SK-N-MC (cell line): Measurements from ENCODE around the gene APBB1.
"Not testable (repeated sequence)": the region's sequence is repeated elsewhere in the genome, so short reads cannot be mapped to it uniquely, and the experiment has no call there.

Experiments
- DNase-seq: peaks from one replicate; pipeline ENCODE4 v3.0.0-alpha.2; 2011; ENCODE audit warnings: low read depth, low spot score
- H3K27ac ChIP-seq: fragments of 200-600 bp; sonication (generic); 2 replicates; pipeline ENCODE4 v1.5.1; 2016; ENCODE audit warnings: mixed run types
- H3K36me3 ChIP-seq: fragments of 200-600 bp; sonication (generic); 2 replicates; pipeline ENCODE4 v1.6.1; 2017; ENCODE audit warnings: antibody characterized with exemption, low read length, mixed read lengths; ENCODE audit not compliant: insufficient read depth
- H3K4me3 ChIP-seq: fragments of 200-600 bp; sonication (generic); 2 replicates; pipeline ENCODE4 v1.5.1; 2016
- H3K9ac ChIP-seq: fragments of 200-600 bp; sonication (generic); 2 replicates; pipeline ENCODE4 v1.8.0; 2017; ENCODE audit warnings: mixed run types, mixed read lengths; ENCODE audit not compliant: insufficient read length
- H3K9me3 ChIP-seq: fragments of 200-600 bp; sonication (generic); 2 replicates; pipeline ENCODE4 v1.6.1; 2017; ENCODE audit warnings: low read depth, mild to moderate bottlenecking, antibody characterized with exemption, low read length, moderate library complexity, mixed read lengths
- EZH2 ChIP-seq: fragments of 200-600 bp; sonication (generic); IDR thresholded peaks from one replicate; pipeline ENCODE4 v1.6.1; 2017; ENCODE audit warnings: antibody characterized with exemption
- FOXP2 ChIP-seq: optimal IDR thresholded peaks from 2 replicates; pipeline ENCODE3; 2011; ENCODE audit warnings: mild to moderate bottlenecking, moderate library complexity; ENCODE audit not compliant: insufficient read depth; ENCODE audit errors: extremely low read length, control extremely low read depth
- POLR2AphosphoS5 ChIP-seq: IDR thresholded peaks from 2 replicates; pipeline ENCODE4 v1.6.1; 2012; ENCODE audit warnings: mild to moderate bottlenecking, low read depth, low read length, borderline replicate concordance

The APBB1 gene

DNA sequence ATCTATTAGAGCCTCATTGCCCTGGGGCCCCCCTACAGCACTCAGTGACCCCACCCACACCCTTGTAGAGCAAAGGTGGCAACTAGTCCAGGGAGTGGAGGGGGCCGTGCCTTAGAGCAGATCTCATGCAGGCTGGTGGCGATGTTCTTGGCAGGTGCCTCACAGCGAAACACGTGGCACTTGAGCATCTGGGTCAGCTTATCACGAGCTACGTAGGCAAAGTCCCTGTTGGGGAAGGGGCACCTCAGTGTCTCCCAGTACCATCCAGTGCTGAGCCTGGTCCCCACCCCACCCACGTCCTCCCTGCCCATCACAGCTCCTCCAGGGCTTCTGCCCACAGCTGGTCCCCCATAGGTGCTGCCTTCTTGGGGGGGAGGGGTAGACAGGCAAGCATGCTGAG lies 17.4 kb downstream of the APBB1 start:
- TF ChIP-seq FOXP2 (no peak), EZH2 (no peak), POLR2AphosphoS5 (no peak)
- Histone ChIP-seq H3K27ac (no peak overlapping the region), H3K9me3 (no peaks in the 10 kb centered on the region), H3K4me3 (no peak overlapping the region), H3K36me3 (peaks cover 7% of the 10 kb centered on the region; the same call in 1 of the 2 replicates), H3K9ac (no peak overlapping the region)
- no peak for DNase-seq

DNA sequence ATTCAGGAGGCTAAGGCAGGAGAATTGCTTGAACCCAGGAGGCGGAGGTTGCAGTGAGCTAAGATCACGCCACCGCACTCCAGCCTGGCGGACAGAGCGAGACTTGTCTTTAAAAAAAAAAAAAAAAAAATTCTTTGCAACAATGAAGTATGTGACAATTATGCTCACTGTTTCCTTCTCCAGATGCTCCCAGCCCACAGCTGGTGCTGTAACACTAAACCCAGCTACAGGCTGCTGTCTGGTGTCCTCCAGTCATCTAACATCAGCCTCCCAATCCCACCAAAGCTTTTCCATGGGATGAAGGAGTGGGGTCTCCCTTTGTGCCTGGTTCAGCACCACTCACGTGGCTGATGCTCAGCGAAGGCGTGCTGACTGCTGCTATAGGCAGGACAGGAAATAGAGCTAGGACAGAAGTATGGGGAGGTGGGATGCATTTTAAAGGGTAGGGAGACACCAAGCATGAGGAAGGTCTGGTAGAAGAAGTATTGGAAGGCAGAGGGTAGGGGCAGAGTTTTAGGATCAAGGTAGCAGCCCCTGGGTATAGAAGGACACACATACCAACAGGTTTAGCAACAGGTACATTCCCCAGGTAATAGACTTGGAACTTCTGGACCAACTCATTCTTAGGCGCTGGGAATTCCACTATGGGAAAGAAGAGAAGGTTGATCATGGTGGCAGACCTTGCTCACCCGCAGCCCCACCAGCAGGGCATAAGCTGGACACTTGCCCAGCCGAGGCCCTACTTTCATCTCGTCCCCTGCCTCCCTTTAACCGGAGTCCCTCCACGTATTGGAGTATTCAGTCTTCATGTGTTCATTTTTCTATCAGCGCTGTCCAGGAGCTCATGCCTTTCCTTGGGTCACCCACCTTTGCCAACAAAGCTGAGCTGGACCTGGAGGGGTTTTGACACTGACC lies 18.2 kb downstream of the APBB1 start:
- H3K4me3 ChIP-seq, result no peak overlapping the region
- TF ChIP-seq EZH2 (no peak), POLR2AphosphoS5 (no peak), FOXP2 (no peak)
- H3K9me3 ChIP-seq, result no peaks in the 10 kb centered on the region
- H3K9ac ChIP-seq, result no peak overlapping the region
- DNase-seq, result no peak
- no peak overlapping the region for H3K27ac ChIP-seq
- H3K36me3 ChIP-seq, result peaks cover 7% of the 10 kb centered on the region; the same call in 1 of the 2 replicates

- TF ChIP-seq POLR2AphosphoS5 (no peak), FOXP2 (no peak), EZH2 (no peak)
- DNase-seq, result no peak
- no peak overlapping the region for H3K4me3 ChIP-seq
Observed at GRCh38 chr11:6397636-6398035, 21.3 kb downstream of the APBB1 start.

GRCh38 chr11:6397156-6397555 lies 21.7 kb downstream of the APBB1 start:
- H3K36me3 ChIP-seq, result peaks cover 28% of the 10 kb centered on the region
- peak overlapping the region; percentile 33 for H3K27ac ChIP-seq
- no peaks in the 10 kb centered on the region for H3K9me3 ChIP-seq
- no peak overlapping the region for H3K9ac ChIP-seq
- no peak for DNase-seq
- TF ChIP-seq EZH2 (no peak), POLR2AphosphoS5 (no peak), FOXP2 (no peak)
- H3K4me3 ChIP-seq, result no peak overlapping the region

More at GRCh38 chr11:6397636-6398035, 21.3 kb downstream of the APBB1 start:
- no peaks in the 10 kb centered on the region for H3K9me3 ChIP-seq
- H3K36me3 ChIP-seq, result peaks cover 27% of the 10 kb centered on the region
- H3K9ac ChIP-seq, result no peak overlapping the region
- H3K27ac ChIP-seq, result no peak overlapping the region

DNA sequence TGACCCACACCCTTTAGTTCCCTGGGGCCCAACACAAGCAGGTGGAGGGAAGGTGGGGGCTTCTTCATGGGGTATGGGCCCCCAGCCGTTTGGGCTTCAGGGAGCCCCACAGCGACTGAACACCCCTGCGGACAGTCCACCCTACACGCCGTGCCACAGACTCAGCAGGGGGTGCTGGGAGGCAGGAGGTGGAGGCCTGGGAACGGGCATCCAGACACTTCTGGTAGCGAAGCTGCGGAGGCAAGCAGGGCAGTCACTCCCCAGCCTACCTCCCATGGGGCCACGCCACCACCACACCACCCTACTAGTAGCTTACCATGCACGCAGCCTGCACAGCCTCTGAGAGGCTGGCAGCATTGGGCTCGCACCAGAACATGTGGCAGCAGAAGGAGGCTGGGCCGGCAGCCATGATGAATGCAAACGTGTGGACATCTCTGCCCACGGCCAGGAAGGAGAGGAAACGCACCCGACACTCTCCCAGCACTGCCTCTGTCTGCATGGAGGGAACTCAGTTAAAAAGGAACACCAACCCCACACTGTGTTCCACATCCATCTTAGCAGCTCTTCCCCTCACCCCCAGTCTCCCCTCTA lies 23.3 kb downstream of the APBB1 start:
- TF ChIP-seq FOXP2 (no peak), POLR2AphosphoS5 (no peak), EZH2 (no peak)
- Histone ChIP-seq H3K27ac (peak overlapping the region; percentile 14; the same call in 1 of the 2 replicates), H3K36me3 (peaks cover 26% of the 10 kb centered on the region), H3K9me3 (no peaks in the 10 kb centered on the region), H3K9ac (no peak overlapping the region), H3K4me3 (no peak overlapping the region)
- no peak for DNase-seq

GRCh38 chr11:6393989-6394670 lies 24.8 kb downstream of the APBB1 start:
- Histone ChIP-seq H3K9me3 (no peaks in the 10 kb centered on the region), H3K9ac (no peak overlapping the region), H3K36me3 (peaks cover 25% of the 10 kb centered on the region), H3K4me3 (no peak overlapping the region), H3K27ac (peak overlapping the region; percentile 14; the same call in 1 of the 2 replicates)
- no peak for DNase-seq
- TF ChIP-seq POLR2AphosphoS5 (no peak), FOXP2 (no peak), EZH2 (no peak)

DNA sequence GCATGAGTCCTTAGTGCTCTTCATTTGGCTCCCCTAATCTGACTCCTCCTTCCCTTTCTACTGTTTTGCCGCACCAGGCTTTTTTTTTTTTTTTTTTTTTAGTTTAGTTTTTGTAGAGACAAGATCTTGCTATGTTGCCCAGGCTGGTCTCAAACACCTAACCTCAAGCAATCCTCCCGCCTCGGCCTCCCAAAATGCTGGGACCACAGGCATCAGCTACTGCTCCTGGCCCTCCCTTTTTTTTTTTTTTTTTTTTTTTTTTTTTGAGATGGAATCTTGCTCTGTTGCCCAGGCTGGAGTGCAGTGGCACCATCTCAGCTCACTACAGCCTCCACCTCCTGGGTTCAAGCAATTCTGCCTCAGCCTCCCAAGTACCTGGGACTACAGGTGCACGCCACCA lies 26.6 kb downstream of the APBB1 start:
- not testable (repeated sequence) for DNase-seq, H3K9me3 ChIP-seq, H3K9ac ChIP-seq, H3K27ac ChIP-seq
- Histone ChIP-seq H3K4me3 (peak overlapping the region; percentile 47), H3K36me3 (peaks cover 25% of the 10 kb centered on the region)

- Histone ChIP-seq H3K9me3 (no peaks in the 10 kb centered on the region), H3K27ac (no peak overlapping the region), H3K36me3 (peaks cover 25% of the 10 kb centered on the region), H3K9ac (peak overlapping the region; percentile 72), H3K4me3 (peak overlapping the region; percentile 82)
- TF ChIP-seq EZH2, result no peak
- no peak for TF ChIP-seq POLR2AphosphoS5
- no peak for TF ChIP-seq FOXP2
- no peak for DNase-seq
Observed at GRCh38 chr11:6391537-6392134, 27.3 kb downstream of the APBB1 start.
